Measurements from ENCODE around the gene ZCCHC8. TPM values are rescaled to one million over a fixed set of nuclear protein-coding genes. Genes with fewer than 3 reads are reported as not detected.

ZCCHC8 gene
- polyA plus RNA-seq, 1 experiment = 12.7 TPM

DNA sequence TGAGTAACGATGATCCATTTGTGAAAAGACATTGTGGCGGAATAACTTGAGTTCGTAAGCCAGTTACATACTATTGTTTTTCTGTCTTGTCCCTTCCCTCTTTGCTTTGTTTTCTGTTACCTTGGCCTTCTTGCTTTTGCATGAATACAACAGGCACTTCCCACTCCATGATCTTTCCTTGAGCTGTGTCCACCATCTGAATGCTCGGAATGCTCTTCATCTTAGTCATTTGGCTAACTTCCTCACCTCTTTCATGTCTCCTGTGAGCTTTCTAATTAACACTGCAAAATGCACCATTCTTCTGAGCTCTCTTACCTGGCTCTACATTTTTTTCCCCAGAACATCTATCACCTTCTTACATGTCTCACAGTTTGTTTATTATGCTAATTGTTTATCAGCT, 36.3 kb upstream of the ZCCHC8 start:
- no peak for TF ChIP-seq CTCF (IDR thresholded peaks at IDR 0.05; ENCODE audit: insufficient read depth, low read depth, low read length)
- no peak for DNase-seq (ENCODE audit: low read depth)
- POLR2A ChIA-PET = no interaction called here
- Histone ChIP-seq H3K36me3 (ENCODE audit: control insufficient read depth, insufficient read depth, low read length) (no peaks in the 10 kb centered on the region; the same call in 1 of the 2 replicates), H3K4me3 (ENCODE audit: low read depth, low read length) (no peak overlapping the region), H3K27me3 (ENCODE audit: control insufficient read depth, insufficient read depth, low read length) (no peaks in the 10 kb centered on the region)
- CTCF ChIA-PET = interaction anchor here (0.7 to 1.6 kb wide), 2 partner anchors 9 to 216 kb away, joined by 3 read pairs; partner anchors contain the start of gene DENR

GRCh38 chr12:122533856-122534255, 33.1 kb upstream of the ZCCHC8 start:
- ChIA-PET CTCF (no interaction called here), POLR2A (no interaction called here)
- no peak overlapping the region for H3K4me3 ChIP-seq (ENCODE audit: low read depth, low read length)
- no peaks in the 10 kb centered on the region; the same call in 1 of the 2 replicates for H3K36me3 ChIP-seq (ENCODE audit: control insufficient read depth, insufficient read depth, low read length)
- TF ChIP-seq CTCF (IDR thresholded peaks at IDR 0.05; ENCODE audit: insufficient read depth, low read depth, low read length) = no peak
- no peak for DNase-seq (ENCODE audit: low read depth)
- no peaks in the 10 kb centered on the region for H3K27me3 ChIP-seq (ENCODE audit: control insufficient read depth, insufficient read depth, low read length)

GRCh38 chr12:122528992-122529391, 28.3 kb upstream of the ZCCHC8 start:
- POLR2A ChIA-PET = no interaction called here
- H3K27me3 ChIP-seq (ENCODE audit: control insufficient read depth, insufficient read depth, low read length) = no peaks in the 10 kb centered on the region
- no peak overlapping the region for H3K4me3 ChIP-seq (ENCODE audit: low read depth, low read length)
- no peak for TF ChIP-seq CTCF (IDR thresholded peaks at IDR 0.05; ENCODE audit: insufficient read depth, low read depth, low read length)
- CTCF ChIA-PET = no interaction called here
- H3K36me3 ChIP-seq (ENCODE audit: control insufficient read depth, insufficient read depth, low read length) = peaks cover 1% of the 10 kb centered on the region; the same call in 1 of the 2 replicates
- DNase-seq (ENCODE audit: low read depth) = no peak

- no peak for DNase-seq (ENCODE audit: low read depth)
- TF ChIP-seq CTCF (IDR thresholded peaks at IDR 0.05; ENCODE audit: insufficient read depth, low read depth, low read length) = no peak
- POLR2A ChIA-PET = no interaction called here
- H3K4me3 ChIP-seq (ENCODE audit: low read depth, low read length) = no peak overlapping the region
- CTCF ChIA-PET = no interaction called here
- peaks cover 1% of the 10 kb centered on the region; the same call in 1 of the 2 replicates for H3K36me3 ChIP-seq (ENCODE audit: control insufficient read depth, insufficient read depth, low read length)
- H3K27me3 ChIP-seq (ENCODE audit: control insufficient read depth, insufficient read depth, low read length) = no peaks in the 10 kb centered on the region
Observed at GRCh38 chr12:122528582-122528981, 27.9 kb upstream of the ZCCHC8 start.

GRCh38 chr12:122527478-122527944, 26.8 kb upstream of the ZCCHC8 start:
- Histone ChIP-seq H3K27me3 (ENCODE audit: control insufficient read depth, insufficient read depth, low read length) (no peaks in the 10 kb centered on the region), H3K4me3 (ENCODE audit: low read depth, low read length) (peak overlapping the region; percentile 52), H3K36me3 (ENCODE audit: control insufficient read depth, insufficient read depth, low read length) (peaks cover 1% of the 10 kb centered on the region; the same call in 1 of the 2 replicates)
- DNase-seq (ENCODE audit: low read depth) = no peak
- no peak for TF ChIP-seq CTCF (IDR thresholded peaks at IDR 0.05; ENCODE audit: insufficient read depth, low read depth, low read length)
- ChIA-PET POLR2A (interaction anchor here (0.5 to 1.0 kb wide), 3 partner anchors 10 to 31 kb away, joined by 3 to 7 read pairs (median 4); partner anchors contain the start of gene ZCCHC8), CTCF (interaction anchor here (0.6 to 1.5 kb wide), 2 partner anchors 9 to 128 kb away, joined by 3 read pairs; no protein-coding TSS in a partner anchor)

All from BJ (cell line).